RPMI8226 (cell line): Measurements from ENCODE around the gene SDK1.
A peak's percentile ranks its signal among the peaks of the same experiment; 100 is the strongest.
"Not testable (repeated sequence)": the region's sequence is repeated elsewhere in the genome, so short reads cannot be mapped to it uniquely, and the experiment has no call there.

Experiments
- DNase-seq: peaks from one replicate; pipeline ENCODE4 v3.0.0-alpha.2; 2015

The SDK1 gene

DNA sequence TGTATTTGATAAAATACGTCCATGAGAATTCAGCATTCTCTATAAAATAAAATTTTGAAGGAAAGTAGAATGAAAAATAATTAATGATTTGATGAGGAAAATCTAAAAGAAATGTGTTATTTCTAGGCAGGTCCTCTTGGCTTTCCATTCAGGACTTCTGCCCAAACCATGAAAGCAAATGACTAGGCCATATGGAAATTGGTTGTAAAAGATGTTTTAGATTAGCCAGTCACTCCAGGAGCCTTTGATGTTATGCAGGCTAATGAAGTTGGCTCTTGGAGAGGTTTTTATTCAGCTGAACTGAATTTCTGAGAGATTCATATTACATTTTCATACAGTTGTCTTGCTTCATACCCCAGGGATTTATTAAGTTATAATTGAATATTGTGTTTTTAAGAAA is 452.8 kb downstream of the SDK1 start:
- DNase-seq, result no peak

DNA sequence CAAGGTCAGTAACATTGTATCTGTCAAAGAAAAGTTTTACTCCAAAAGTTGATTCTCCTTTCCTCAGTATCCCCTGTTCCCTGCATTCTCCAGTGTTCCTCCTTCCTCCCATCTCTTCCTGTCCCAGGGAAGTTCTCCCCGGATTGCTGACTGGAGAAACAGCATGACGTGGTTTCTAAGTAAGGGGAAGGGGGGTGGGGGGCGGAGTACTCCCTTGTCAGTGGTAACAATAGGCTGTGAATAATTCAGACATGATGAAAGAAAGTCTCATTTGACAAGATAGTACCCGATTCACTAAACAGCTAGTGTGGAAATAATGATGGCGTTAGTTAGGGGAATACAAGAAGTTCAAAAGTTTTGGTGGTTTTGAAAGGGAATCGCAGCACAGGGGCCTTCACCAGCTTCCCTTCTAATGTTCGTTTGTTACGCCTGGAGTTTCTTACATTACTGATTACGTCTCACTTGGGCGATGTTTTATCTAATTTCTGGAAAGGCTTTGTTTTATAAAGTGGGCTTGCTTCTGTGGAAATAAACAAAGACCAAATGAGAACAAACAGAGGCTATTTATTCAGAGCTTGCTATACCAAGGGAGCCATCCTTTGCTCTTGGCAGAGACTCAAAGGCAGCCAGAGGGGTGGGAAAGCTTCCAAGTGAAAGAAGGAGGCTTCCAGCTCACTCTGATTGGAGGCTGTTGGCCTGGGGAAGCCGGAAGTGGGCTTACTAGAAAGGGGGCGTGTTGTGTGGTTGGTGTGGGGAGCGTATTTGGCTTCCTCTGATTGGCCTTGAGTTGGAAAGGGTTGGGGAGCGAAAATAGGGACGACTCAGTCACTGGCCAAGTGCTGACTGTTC is 453.7 kb downstream of the SDK1 start:
- peak; percentile 30 for DNase-seq

DNA sequence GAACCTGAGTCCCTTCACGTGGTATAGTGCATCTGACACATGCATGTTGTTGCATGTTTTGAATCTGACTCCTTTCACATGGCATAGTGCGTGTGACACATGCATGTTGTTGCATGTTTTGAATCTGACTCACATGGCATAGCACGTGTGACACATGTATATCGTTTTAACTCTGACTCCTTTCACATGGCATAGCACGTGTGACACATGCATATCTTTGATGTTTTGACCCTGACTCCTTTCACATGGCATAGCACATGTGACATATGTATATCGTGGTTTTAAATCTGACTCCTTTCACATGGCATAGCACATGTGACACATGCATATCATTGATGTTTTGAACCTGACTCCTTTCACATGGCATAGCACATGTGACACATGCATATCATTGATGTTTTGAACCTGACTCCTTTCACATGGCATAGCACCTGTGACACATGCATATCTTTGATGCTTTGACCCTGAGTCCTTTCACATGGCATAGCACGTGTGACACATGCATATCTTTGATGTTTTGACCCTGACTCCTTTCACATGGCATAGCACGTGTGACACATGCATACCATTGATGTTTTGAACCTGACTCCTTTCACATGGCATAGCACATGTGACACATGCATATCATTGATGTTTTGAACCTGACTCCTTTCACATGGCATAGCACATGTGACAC is 454.9 kb downstream of the SDK1 start:
- DNase-seq, result not testable (repeated sequence)

DNA sequence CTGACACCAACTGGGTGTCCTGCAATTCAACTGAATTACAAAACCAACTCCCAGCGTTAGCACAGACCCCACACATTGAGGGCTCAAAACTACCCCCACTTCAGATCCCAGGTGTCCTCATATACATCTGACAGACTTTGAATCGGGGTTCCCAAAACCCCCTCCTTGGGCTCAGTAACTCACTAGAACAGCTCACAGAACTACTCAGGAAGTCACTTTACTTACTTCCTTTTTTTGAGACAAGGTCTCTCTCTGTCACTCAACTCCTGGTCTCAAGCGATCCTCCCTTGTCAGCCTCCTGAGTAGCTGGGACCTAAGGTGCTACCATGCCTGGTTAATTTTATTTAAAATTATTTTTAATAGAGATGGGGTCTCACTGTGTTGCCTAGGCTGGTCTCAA is 456.0 kb downstream of the SDK1 start:
- no peak for DNase-seq

DNA sequence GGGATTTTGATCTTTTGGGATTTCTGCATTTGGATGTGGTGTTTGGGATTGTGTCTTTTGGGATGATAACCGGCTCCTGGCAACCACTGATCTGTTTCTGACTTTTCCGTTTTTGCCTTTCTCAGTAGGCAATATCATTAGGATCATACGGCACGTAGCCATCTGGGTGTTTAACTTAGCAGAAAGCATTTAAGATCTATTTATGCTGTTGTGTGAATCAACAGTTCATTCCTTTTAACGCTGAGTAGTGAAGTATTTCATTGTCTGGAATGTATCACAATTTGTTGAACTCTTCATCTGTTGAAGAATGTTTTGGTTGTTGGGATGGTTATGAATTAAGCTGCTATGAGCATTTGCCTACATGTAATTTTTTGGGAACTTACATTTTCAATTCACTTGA is 459.6 kb downstream of the SDK1 start:
- no peak for DNase-seq

DNA sequence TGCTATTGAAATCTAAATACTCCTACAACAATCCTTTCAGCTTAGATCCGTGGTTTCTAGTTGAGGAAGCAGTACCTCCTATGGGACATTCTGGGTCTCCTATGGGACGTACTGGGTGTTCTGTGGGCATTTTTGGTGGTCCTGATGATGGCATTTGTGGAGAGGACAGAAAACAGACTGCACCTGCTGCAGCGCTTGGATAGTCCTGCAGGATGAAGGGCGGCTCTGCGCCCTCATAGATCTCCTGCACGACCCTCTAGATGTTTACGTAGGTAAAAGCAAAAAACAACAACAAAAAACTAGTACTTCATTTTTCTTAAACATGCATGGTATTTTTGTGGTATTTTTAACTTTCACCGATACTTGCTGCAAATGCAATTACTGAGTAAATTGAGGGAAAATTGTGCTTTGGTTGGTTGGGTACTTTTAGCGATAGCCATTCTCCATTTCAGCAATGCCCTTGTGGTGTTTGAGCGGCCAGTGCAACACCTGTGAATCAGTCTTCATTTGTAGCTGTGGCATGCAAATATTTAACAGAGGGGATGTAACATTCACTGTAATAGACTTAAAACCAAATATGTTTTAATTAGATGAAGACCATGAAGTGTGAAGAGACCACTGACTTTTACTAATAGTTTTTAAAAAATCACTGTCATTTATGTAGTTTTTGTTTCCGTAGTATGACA is 461.2 kb downstream of the SDK1 start:
- no peak for DNase-seq

DNA sequence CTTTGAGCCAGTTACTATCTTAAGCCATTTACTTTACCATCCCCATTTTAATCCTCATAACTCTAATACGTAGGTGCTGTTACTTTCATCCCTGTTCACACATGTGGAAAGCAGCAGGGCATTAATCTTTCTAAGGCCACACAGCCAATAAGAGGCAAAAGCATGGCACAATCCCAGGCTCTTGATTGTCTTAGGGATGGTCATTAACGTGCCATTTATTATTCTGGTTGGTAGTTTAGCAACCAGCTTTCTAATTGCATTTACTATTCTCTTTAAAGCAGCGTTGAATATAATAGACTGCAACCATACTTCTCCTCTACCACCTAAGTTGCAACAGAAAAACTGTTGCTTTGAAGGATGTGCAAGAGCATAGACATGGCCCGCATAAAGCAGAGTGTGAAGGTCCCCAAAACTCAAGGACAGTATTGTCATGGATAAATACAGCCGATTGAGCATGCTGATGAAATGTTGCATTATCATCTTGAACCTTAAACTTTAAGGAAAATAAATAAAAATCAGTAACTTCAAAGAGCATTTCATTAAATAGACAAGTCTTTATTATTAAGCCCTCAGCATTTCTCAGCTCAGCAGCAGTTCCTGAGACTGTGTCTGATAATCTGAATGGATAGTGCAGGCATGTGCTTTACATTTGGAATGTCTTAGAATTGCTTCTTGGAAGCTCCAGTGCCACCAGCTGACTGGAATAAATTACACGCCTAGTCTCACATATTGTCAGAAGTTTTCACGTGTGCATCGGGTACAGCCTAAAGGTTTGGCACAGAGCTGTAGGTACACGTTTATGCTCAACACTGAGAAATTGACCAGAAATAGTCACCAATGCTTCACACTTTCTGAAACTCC is 467.1 kb downstream of the SDK1 start:
- DNase-seq, result no peak

DNA sequence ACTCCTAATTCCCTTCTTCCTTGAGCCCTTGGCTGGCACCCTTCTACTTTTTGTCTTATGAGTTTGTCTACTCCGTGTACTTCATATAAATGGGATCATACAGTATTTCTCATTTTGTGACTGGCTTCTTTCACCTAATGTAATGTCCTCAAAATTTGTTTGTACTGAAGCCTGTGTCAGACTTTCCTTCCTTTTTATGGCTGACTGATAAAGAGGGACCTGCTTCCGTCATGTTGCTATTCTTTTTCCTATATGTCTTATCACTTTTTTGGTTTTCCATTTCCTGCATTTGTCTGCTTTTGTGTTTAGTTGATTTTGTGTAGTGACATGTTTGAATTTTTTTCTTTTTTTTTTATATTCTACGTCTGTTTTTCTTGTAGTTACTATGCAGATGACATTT is 470.9 kb downstream of the SDK1 start:
- no peak for DNase-seq

DNA sequence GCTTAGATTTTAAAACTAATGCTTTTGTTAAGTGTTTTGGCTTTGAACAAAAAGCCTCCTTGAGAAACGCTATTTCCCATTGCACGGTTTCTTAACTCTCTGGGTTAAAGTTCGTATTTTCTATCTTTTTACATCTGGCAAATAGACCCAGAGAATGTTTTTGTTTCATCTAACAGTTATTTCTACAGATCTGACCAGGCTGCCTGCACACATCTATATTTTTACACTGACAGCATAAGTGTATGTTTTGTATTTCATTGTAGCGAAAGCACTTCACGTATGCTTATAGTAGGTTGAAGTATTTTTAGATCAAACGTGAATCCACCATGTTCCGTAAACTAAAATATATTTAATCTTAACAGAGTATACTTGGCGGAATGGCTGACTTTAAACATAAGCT is 477.3 kb downstream of the SDK1 start:
- no peak for DNase-seq

DNA sequence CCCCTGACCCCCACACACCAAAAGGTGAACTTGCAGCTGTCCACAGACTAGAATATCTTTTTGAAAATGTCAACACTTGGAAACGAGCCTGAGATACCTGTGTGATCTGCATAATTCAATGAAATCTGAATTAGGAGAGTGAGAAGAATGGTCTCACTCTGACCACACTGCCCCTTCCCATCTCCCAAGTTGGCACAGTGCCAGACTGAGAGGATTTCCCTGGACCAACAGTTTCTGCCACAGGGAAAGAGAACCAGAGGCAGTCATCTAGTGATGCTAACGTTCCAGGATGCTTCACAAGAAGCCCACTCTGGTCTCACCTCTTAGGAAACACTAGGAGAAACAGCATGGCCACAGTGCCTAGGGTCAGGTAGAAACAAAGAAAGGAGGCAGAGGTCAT is 479.0 kb downstream of the SDK1 start:
- DNase-seq, result no peak

DNA sequence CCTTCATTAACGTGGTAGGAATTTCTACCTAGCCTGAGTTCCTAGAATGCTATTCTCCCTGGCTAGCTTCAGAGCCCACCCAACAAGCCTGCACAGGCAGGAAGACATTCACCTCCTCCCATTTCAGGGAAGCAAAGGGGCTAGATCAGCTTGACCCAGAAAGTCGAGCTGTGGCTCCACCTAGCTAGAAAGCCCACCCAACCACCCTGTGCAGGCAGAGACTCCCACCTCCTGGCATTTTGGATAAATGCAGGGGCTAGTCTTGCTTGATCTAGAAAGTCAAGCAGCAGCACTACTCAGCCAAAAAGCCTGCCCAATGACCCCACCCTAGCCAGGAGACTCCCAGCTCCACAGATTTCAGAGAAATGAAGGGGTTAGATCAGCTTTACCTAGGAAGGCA is 479.5 kb downstream of the SDK1 start:
- no peak for DNase-seq

DNA sequence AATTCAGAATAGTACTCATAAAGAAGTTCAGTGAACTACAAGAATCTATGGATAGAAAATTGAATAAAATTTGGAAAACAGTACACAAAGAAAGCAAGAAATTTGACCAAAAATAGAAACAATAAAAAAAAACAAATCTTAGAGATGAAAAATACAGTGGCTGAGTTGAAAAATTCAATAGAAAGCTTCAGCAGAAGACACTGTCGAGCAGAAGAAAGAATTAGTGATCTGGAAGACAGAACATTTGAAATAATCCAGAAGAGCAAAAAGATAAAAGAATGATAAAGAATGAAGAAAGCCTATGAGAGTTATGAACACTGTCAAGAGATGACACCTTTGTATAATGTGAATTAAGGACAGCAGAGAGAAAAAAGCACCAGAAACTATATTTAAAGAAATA is 480.6 kb downstream of the SDK1 start:
- DNase-seq, result no peak

DNA sequence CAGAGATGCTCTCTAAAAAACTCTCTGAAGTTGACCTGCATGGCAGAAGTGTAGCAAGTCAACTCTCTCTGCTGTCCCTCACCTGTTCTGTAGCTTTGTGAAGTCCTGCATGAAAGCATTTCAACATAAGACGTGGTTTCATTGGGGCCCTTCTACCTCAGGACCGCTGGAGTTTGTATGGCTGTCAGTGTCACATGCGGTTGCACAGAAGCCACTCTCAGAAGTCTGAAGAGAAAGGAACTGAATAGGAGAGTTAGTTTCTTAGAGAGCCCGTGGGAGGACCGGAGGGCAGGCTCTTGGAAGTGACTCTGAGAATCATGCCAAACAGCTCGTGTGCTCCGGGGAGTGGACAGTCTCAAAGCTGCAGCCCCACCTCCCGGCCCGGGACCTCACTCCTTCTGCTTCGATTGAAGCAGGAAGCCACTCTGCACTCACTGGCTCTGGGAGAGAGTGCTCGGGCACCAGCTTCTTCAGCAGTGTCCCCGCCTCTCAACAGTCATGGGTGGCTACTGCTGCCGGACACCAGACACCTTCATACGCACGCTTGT is 486.7 kb downstream of the SDK1 start:
- no peak for DNase-seq

DNA sequence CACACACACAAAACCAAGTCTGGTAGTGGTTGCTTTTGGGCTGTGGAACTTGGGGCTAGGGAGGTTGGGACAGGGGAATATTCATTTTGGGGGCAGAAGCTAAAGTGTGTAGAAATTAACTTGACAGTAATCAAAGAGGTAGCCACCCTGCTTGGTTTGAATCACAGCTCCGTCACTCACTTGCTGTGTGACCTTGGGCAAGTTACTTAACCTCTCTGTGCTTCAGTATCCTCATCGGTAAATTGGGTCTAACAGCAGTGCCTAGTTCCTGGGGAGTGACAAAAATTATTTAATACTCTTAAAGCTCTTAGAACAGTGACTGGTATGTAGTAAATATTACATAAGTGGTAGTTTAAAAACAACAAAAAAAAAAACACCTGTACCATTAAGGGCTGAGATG is 489.8 kb downstream of the SDK1 start:
- DNase-seq, result no peak

DNA sequence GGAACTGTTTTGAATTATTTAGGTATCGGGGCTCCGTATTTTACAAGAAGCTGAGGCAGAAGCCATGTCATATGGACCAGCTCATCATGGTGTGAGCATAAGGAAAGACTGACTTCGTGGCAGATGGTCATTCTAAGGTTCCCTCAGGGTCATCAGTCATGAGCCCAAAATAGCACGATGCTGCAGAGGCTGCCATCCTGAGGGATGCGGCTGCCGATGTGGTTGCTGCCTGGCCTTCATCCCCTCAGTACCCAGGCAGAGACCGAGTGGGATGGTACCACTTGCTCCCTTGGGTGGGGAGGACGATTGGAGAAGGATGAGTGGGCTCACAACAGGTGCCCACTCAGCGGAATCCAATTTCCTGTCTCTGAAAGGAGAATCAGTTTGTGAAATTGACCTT is 490.3 kb downstream of the SDK1 start:
- DNase-seq, result no peak

DNA sequence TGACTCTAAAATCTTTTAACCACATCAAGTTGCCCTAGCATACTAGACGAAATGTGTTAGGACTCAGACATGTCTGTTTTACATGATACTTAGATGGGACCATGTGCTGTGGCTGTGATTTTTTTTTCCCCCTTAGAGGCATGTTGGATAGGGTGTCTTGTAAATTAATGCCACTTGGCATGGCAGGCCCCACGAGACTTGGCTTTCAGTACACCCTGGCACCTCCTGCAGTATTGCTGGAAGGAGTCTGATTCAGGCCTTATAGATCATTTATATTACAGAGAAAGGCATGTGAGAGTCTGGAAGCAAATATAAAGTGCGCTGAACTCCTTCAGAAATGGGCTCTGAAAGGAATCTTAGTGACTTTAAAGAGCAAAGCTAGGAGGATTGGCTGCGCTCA is 494.1 kb downstream of the SDK1 start:
- DNase-seq, result no peak

DNA sequence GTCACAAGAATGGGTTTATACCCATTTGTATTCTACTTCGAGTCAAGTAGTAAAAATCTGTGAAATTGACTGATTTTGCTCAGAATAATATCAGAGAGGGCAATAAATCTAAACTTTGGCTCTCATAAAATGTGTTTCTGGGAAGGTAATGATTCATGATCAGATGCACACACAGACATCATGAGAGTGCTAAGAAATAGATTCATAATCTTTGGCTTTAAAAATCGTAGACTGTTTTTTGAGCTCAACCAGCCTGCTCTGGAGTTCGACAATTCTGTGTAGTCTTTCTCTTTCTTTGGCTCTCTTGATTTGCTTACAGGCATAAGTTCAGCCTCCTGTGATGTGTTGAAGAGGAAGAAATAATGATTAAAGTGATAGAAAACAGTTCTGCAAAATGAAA is 494.7 kb downstream of the SDK1 start:
- DNase-seq, result no peak

DNA sequence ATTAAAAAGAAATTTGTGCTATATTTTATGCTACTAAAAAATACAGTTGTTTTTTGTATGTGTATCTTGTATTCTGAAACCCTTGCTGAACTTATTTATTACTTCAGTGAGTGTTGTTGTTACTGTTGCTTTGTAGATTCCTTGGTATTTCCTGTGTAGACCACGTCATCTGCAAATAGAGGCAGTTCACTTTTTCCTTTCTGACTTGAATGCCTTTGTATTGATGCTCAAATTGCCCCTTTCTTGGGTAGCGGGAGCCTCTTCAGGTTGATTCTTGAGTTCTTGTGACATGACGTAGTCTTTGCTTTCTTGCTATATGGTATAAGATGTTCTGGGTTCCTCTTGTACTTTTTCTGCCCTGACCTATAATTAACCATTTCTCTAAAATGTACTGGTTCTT is 504.1 kb downstream of the SDK1 start:
- DNase-seq, result no peak

DNA sequence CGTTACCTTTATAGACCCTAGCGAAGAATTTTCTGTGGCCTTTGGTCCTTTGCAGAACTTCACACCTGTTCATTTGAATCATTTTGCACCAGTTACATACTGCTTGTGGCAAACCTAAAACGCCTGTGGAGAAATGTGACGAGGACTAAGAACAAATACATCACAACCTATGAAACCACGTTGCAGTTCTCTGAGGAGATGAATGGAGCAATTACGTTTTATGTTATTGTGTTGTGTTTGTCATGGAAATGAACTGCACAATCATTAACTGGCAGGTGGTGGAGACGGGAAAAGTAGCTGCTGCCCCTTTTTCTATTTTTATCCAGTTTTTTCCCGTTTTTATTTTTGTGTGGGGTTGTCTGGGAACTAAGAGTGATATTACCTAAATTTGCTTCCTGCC is 505.5 kb downstream of the SDK1 start:
- no peak for DNase-seq

DNA sequence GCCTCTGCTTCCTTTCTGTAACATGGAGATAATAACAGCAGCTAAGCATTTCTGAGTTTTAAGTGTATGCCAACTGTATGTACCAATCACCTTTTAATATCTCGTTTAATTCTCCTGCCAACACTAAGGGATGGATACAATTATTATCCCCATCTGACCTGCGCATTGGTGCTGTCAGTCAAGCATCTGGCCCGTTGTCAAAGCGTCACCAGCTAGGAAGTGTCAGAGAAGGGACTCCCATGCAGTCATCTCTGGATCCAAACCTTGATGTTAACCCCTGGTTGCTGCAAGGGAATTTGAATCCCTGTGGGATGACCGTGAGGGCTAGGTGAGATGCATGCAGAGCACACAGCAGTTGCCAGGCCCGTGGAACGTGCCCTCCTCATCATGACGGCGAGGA is 506.8 kb downstream of the SDK1 start:
- no peak for DNase-seq

DNA sequence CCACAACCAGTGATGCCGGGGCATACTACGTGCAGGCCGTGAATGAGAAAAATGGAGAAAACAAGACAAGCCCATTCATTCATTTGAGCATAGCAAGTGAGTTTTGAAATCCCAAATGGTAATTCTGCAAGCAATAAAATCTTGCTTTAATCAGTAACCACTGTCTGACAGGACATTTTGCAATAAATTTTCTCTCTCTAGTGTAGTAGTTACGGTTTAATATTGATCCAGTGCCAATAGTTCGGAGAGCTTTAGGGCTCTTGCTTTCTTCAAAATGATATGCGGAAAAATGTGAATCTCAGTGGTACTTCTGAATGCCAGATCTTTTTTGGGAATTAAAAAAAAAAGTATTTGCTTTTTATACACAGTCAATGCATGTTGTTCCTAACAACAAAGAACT is 520.4 kb downstream of the SDK1 start:
- DNase-seq, result no peak

DNA sequence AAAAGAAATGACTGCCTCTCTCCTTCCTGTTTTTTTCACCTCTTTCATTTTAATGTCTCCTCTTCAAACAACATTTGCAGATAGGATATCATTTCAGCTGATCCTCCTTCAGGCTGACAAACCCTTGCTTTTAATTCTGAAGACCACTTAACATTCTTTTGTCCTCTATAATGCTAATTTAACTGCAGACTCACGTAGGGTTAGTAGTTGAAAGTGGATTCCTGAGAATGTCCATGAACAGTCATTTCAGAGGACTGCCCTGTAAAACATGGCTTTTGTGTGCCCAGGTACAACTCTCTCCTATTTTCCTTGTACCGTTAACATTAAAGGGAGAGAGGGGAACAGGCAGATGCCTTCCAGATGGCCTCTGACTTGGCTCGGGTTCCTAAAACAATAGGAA is 524.4 kb downstream of the SDK1 start:
- DNase-seq, result no peak

DNA sequence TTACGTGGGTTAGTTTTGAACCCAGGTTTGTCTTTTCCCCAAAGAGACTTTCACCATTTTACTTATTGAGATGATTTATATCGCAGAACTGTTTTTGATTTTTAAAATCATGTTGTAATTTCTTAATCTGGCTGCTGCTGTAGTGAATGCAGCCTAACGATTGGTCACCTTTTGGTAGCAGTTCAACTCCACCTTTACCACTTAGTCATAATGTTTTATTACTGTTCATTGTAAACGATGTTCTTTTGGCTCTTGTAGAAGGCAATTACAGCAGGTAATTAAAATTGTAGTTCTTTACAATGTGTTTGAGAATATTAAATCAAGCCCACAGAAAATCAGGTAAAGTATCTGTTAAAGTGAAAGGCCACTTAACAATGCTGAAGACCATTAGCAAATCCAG is 531.1 kb downstream of the SDK1 start:
- no peak for DNase-seq
